A673 (cell line): ENCODE measurements around the gene SPHK1. TPM values are rescaled to one million over a fixed set of nuclear protein-coding genes. Genes with fewer than 3 reads are reported as not detected.

Experiments
- BruUV-seq: library from RNA; stranded (reverse); fragments of 400-500 nt; replicated peaks from 2 replicates; lab custom pipeline; 2021; lab: Mats Ljungman, UMichigan
- CTCF ChIA-PET: fragments of 300-600 bp; sonication (Branson Sonifier 250); formaldehyde crosslinking; loops from one replicate; lab custom pipeline; 2022; ENCODE audit warnings: antibody characterized with exemption; lab: Charles Lee
- POLR2A ChIA-PET: fragments of 300-600 bp; sonication (Branson Sonifier 250); formaldehyde crosslinking; loops from one replicate; lab custom pipeline; 2022; ENCODE audit warnings: antibody characterized with exemption; ENCODE audit not compliant: low non-redundant PET; lab: Charles Lee
- DNase-seq: peaks from one replicate; pipeline ENCODE4 v3.0.0-alpha.2; 2015; ENCODE audit warnings: low spot score
- H3K27ac ChIP-seq: fragments of 200-600 bp; sonication (generic); 2 replicates; pipeline ENCODE4 v1.5.1; 2016; ENCODE audit warnings: mixed run types, low read depth, mild to moderate bottlenecking, mixed read lengths, antibody characterized with exemption, low read length; ENCODE audit not compliant: poor library complexity, severe bottlenecking
- H3K27me3 ChIP-seq: fragments of 200-600 bp; sonication (generic); replicated peaks from 2 replicates; pipeline ENCODE4 v1.6.1; 2017; ENCODE audit warnings: mixed run types, low read depth, mild to moderate bottlenecking, mixed read lengths, antibody characterized with exemption, low read length; ENCODE audit not compliant: insufficient read depth, poor library complexity
- H3K36me3 ChIP-seq: fragments of 200-600 bp; sonication (generic); 2 replicates; pipeline ENCODE4 v1.6.1; 2016; ENCODE audit warnings: mixed run types, mild to moderate bottlenecking, mixed read lengths, antibody characterized with exemption, low read length; ENCODE audit not compliant: insufficient read depth, poor library complexity, severe bottlenecking
- H3K4me1 ChIP-seq: fragments of 200-600 bp; sonication (generic); 2 replicates; pipeline ENCODE4 v1.6.1; 2017; ENCODE audit warnings: mixed run types, mild to moderate bottlenecking, mixed read lengths, antibody characterized with exemption, low read length; ENCODE audit not compliant: insufficient read depth, poor library complexity, severe bottlenecking
- H3K4me3 ChIP-seq: fragments of 200-600 bp; sonication (generic); 2 replicates; pipeline ENCODE4 v1.5.1; 2016; ENCODE audit warnings: low read depth, mixed run types, mild to moderate bottlenecking, mixed read lengths, low read length; ENCODE audit not compliant: poor library complexity, severe bottlenecking
- H3K9me3 ChIP-seq: fragments of 200-600 bp; sonication (generic); 2 replicates; pipeline ENCODE4 v1.6.1; 2016; ENCODE audit warnings: mixed run types, low read depth, mild to moderate bottlenecking, mixed read lengths, antibody characterized with exemption, low read length; ENCODE audit not compliant: poor library complexity, severe bottlenecking
- EZH2 ChIP-seq: fragments of 200-600 bp; sonication (generic); IDR thresholded peaks from 2 replicates; pipeline ENCODE4 v1.6.1; 2017; ENCODE audit warnings: borderline replicate concordance, low read depth, mild to moderate bottlenecking, mixed read lengths, antibody characterized with exemption, low read length; ENCODE audit not compliant: poor library complexity, severe bottlenecking
- intact Hi-C: fragments of 100-400 bp; cut with micrococcal nuclease; formaldehyde crosslinking; loops from one replicate; pipeline ENCODE4 v1.10.0; 2022; ENCODE audit not compliant: unreplicated experiment
- total RNA-seq: library from RNA; stranded (reverse); gene quantifications from 2 replicates; pipeline ENCODE4 v1.2.3, GENCODE V29; 2021
- TF ChIP-seq, protein P1 (sequence below): fragments of 300-800, 200-600 bp; sonication (generic); conservative IDR thresholded peaks from 2 replicates; pipeline ENCODE4 v1.5.1; 2017; ENCODE audit warnings: low read depth, mild to moderate bottlenecking, antibody characterized with exemption, low read length, moderate library complexity, mixed read lengths

Gene SPHK1
- total RNA-seq, 1 experiment from 2014 or later: 0.54 TPM

DNA sequence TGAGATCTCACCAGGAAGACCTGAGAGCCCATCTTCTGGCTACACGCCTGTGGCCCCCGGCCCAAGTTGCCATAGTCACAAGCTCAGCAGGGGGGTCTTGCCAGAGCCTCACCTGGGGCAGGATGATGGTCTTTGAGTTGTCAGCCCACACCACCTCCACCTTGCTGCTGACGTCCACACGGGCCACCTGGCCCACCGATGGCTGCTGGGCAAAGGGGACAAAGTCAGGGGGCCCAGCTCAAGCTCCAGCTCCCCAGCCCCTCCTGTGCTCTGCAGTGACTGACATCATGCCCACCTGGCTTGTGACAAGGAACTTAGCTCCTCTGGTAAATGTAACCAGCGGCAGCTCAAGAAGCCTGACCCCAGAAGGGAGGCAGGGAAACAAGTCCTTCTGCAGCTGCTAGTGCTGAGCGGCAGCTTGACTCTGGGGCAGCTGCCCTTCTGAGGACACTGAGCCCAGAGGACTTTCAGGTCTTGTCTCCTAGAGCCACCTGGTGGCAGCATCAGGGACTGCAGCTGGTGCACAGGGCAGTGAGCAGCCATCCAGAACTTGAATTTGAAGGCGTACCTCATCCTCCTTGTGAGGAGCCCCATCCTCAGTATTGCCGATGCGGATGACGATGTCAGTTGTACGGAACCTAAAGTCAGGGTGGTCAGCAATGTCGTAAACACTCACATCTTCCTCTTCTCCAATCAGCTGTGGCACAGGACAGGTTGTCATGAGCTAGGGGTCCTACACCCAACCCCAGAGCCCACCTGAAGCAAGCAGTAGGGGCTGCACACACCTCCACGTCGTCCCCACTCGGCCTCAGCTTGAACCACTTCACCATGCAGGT lies 13.5 kb downstream of the SPHK1 start:
- peaks cover 70% of the 10 kb centered on the region for H3K36me3 ChIP-seq
- CTCF ChIA-PET: interaction anchor here (0.6 to 1.9 kb wide), 7 partner anchors 8 to 109 kb away, joined by 3 to 9 read pairs (median 5); no protein-coding TSS in a partner anchor
- no TSS peak for BruUV-seq

GRCh38 chr17:76398523-76399174 lies 14.2 kb downstream of the SPHK1 start:
- H3K4me3 ChIP-seq: no peak overlapping the region
- H3K36me3 ChIP-seq: peaks cover 71% of the 10 kb centered on the region
- H3K27me3 ChIP-seq: no peaks in the 10 kb centered on the region
- no peak overlapping the region for H3K27ac ChIP-seq
- H3K4me1 ChIP-seq: no peaks in the 10 kb centered on the region
- intact Hi-C loops: no loop called here
- no peak for DNase-seq
- CTCF ChIA-PET: interaction anchor here (0.7 to 1.9 kb wide), 6 partner anchors 9 to 109 kb away, joined by 3 to 9 read pairs (median 4); no protein-coding TSS in a partner anchor
- TF ChIP-seq EZH2: no peak
- TF ChIP-seq, protein P1, sequence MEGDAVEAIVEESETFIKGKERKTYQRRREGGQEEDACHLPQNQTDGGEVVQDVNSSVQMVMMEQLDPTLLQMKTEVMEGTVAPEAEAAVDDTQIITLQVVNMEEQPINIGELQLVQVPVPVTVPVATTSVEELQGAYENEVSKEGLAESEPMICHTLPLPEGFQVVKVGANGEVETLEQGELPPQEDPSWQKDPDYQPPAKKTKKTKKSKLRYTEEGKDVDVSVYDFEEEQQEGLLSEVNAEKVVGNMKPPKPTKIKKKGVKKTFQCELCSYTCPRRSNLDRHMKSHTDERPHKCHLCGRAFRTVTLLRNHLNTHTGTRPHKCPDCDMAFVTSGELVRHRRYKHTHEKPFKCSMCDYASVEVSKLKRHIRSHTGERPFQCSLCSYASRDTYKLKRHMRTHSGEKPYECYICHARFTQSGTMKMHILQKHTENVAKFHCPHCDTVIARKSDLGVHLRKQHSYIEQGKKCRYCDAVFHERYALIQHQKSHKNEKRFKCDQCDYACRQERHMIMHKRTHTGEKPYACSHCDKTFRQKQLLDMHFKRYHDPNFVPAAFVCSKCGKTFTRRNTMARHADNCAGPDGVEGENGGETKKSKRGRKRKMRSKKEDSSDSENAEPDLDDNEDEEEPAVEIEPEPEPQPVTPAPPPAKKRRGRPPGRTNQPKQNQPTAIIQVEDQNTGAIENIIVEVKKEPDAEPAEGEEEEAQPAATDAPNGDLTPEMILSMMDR: no peak
- H3K9me3 ChIP-seq: no peaks in the 10 kb centered on the region
- no TSS peak for BruUV-seq
- POLR2A ChIA-PET: no interaction called here

More for the DNA sequence above, 13.5 kb downstream of the SPHK1 start:
- Histone ChIP-seq H3K9me3 (no peaks in the 10 kb centered on the region), H3K4me1 (no peaks in the 10 kb centered on the region), H3K4me3 (no peak overlapping the region), H3K27me3 (no peaks in the 10 kb centered on the region), H3K27ac (no peak overlapping the region)
- TF ChIP-seq, protein P1: peak; percentile 96
- TF ChIP-seq EZH2: no peak
- peak; percentile 87 for DNase-seq
- POLR2A ChIA-PET: no interaction called here
- intact Hi-C loops: no loop called here
